ENCODE measurements around the gene SPON1. TPM values are rescaled to one million over a fixed set of nuclear protein-coding genes. Genes with fewer than 3 reads are reported as not detected.

The SPON1 gene
- total and polyA plus RNA-seq, 2 experiments from 2014 or later: 2.9 to 6.4 TPM

- no peaks in the 10 kb centered on the region for H3F3A ChIP-seq (replicated peaks; ENCODE audit: low read depth)
- H3K4me3 Mint-ChIP-seq: no peak overlapping the region
- H3K4me2 ChIP-seq: no peak overlapping the region
- H3K27me3 Mint-ChIP-seq (ENCODE audit: insufficient read depth, low read depth, poor library complexity): peaks cover 2% of the 10 kb centered on the region
- ATAC-seq: no peak
- DNase-seq (ENCODE audit: low spot score): no peak
- H3K36me3 ChIP-seq (ENCODE audit: insufficient read depth): no peaks in the 10 kb centered on the region
- no peak overlapping the region for H3K27ac Mint-ChIP-seq
- TF ChIP-seq ZNF331 (CRISPR knock-in tag; IDR thresholded peaks at IDR 0.05; ENCODE audit: low read depth): no peak
- no peak for TF ChIP-seq ETS1 (IDR thresholded peaks at IDR 0.05)
- TF ChIP-seq EZH2phosphoT487 (IDR thresholded peaks at IDR 0.05; ENCODE audit: unreplicated experiment): no peak
- no peak overlapping the region for H3K27ac ChIP-seq (ENCODE audit: low read depth)
- H3K4me1 Mint-ChIP-seq: no peaks in the 10 kb centered on the region
- no peaks in the 10 kb centered on the region for H3K4me1 ChIP-seq (ENCODE audit: insufficient read depth)
- no peaks in the 10 kb centered on the region for H3K27me3 ChIP-seq (ENCODE audit: insufficient read depth)
- no peak overlapping the region for H3K4me3 ChIP-seq
- no peaks in the 10 kb centered on the region for H3K79me2 ChIP-seq (replicated peaks; ENCODE audit: insufficient read depth)
- H3K36me3 Mint-ChIP-seq (ENCODE audit: low read depth): peaks cover 5% of the 10 kb centered on the region; the same call in 1 of the 3 replicates
- H3K9me3 Mint-ChIP-seq: peaks cover 20% of the 10 kb centered on the region
- H2AFZ ChIP-seq: no peak overlapping the region
- no peaks in the 10 kb centered on the region for H3K9me2 ChIP-seq (ENCODE audit: insufficient read depth)
- no peaks in the 10 kb centered on the region for H4K20me1 ChIP-seq (replicated peaks; ENCODE audit: insufficient read depth)
Observed at GRCh38 chr11:13997881-13998280, 35.4 kb downstream of the SPON1 start.

DNA sequence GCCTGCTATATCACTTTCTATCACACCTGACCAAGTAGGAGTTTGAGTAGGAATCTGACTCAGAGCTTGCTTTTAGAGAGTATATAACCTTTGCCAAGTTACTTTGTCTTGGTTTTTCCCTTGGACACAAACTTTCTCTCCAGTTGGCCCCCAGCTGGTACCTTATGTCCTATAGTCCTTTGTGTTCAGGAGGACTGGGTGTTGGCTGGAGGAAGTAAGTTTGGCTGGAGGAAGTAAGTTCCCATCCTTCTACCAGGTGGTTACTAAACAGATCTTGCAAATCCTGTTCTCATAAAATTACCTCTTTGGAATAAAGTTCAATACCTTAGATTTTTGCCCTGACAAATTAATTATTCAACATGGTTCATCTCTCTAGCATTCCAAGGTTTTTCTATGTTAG lies 37.2 kb downstream of the SPON1 start:
- H3K79me2 ChIP-seq (replicated peaks; ENCODE audit: insufficient read depth): no peaks in the 10 kb centered on the region
- H4K20me1 ChIP-seq (replicated peaks; ENCODE audit: insufficient read depth): no peaks in the 10 kb centered on the region
- H3K9me2 ChIP-seq (ENCODE audit: insufficient read depth): 0 out of 2 replicates have a peak, but pooled peaks cover 4% of the 10 kb centered on the region
- DNase-seq (ENCODE audit: low spot score) (no peak), ATAC-seq (no peak)
- Mint-ChIP-seq H3K27me3 (ENCODE audit: insufficient read depth, low read depth, poor library complexity) (peaks cover 2% of the 10 kb centered on the region), H3K4me1 (no peaks in the 10 kb centered on the region), H3K4me3 (no peak overlapping the region), H3K36me3 (ENCODE audit: low read depth) (peaks cover 5% of the 10 kb centered on the region; the same call in 1 of the 3 replicates), H3K9me3 (peaks cover 22% of the 10 kb centered on the region), H3K27ac (no peak overlapping the region)
- no peaks in the 10 kb centered on the region for H3K36me3 ChIP-seq (ENCODE audit: insufficient read depth)
- H3K4me1 ChIP-seq (ENCODE audit: insufficient read depth): no peaks in the 10 kb centered on the region
- H2AFZ ChIP-seq: no peak overlapping the region
- no peak overlapping the region for H3K4me2 ChIP-seq
- no peak overlapping the region for H3K4me3 ChIP-seq
- H3K27me3 ChIP-seq (ENCODE audit: insufficient read depth): no peaks in the 10 kb centered on the region
- H3K27ac ChIP-seq (ENCODE audit: low read depth): no peak overlapping the region
- H3F3A ChIP-seq (replicated peaks; ENCODE audit: low read depth): no peaks in the 10 kb centered on the region
- TF ChIP-seq STAT1 (IDR thresholded peaks at IDR 0.05; ENCODE audit: unreplicated experiment) (no peak), ZNF462 (CRISPR knock-in tag; IDR thresholded peaks at IDR 0.05) (no peak), CREB1 (CRISPR knock-in tag; IDR thresholded peaks at IDR 0.05; ENCODE audit: low read depth) (no peak), EZH2phosphoT487 (IDR thresholded peaks at IDR 0.05; ENCODE audit: unreplicated experiment) (no peak), POLR2AphosphoS5 (IDR thresholded peaks at IDR 0.05; ENCODE audit: low read depth) (no peak), ZNF114 (CRISPR knock-in tag; IDR thresholded peaks at IDR 0.05) (no peak), CTCF (conservative IDR thresholded peaks at IDR 0.05; ENCODE audit: low read depth in 2 of 2) (no peak), EZH2 (IDR thresholded peaks at IDR 0.05; ENCODE audit: low read depth, unreplicated experiment) (no peak), ETS1 (IDR thresholded peaks at IDR 0.05) (no peak), ZNF331 (CRISPR knock-in tag; IDR thresholded peaks at IDR 0.05; ENCODE audit: low read depth) (no peak), NANOG (IDR thresholded peaks at IDR 0.05; ENCODE audit: borderline replicate concordance) (no peak)
